Stimulated activated CD4-positive, alpha-beta T cell treated with anti-CD3 and anti-CD28 coated beads, Interleukin-12 subunit alpha, Interleukin-12 subunit beta, amount 100 ng/mL, for 4 hours (primary cell): Measurements from ENCODE around the gene GNB1L.

Experiments
- DNase-seq: peaks from one replicate; pipeline ENCODE4 v3.0.0-alpha.2; 2020

The GNB1L gene

DNA sequence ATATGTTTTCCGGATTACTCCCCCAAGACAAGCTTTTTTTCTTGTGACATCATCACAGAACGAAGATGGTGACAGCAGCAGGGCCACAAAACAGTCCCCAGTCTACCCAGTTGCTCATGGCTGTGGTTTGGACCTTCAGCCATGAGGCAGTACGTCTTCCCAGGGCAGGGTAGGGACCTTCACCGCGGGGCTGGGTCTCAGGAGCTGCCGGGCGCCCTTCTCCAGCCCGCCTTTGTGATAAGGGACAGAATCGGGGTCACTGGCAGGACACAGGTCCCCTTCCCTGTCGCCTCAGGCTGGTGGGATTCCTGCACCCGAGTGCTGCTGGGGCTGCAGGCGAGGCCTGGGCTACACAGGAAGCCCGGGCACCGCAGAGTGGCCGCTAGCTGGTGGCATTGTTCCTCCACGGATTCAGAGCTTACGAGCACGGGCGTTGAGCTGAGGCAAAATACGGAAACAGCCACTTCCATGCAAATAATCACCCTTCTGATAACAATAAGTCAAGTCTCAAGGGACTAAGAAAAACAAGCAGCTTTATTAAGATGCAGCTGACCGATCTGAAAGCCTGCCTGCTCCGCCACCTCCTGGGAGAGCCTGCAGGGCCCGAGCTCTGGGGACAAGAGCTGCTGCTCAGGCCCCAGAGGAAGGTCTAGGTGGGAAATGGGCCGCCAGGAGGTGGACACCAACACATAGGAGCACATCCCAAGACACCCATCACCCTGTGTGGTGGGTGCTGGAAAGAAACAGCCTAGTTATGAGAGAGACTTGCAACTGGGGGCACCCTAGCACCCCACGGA lies 81.8 kb downstream of the GNB1L start:
- no peak for DNase-seq

DNA sequence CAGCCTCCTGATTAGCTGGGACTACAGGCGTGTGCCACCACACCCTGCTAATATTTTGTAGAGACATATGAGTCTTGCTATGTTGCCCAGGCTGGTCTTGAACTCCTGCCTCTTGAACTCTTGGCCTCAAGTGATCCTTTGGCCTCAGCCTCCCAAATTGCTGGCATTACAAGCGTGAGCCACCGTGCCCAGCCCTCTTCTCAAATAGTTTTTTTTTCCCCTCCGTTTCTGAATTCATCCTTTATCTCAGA lies 82.3 kb downstream of the GNB1L start:
- DNase-seq, result no peak

DNA sequence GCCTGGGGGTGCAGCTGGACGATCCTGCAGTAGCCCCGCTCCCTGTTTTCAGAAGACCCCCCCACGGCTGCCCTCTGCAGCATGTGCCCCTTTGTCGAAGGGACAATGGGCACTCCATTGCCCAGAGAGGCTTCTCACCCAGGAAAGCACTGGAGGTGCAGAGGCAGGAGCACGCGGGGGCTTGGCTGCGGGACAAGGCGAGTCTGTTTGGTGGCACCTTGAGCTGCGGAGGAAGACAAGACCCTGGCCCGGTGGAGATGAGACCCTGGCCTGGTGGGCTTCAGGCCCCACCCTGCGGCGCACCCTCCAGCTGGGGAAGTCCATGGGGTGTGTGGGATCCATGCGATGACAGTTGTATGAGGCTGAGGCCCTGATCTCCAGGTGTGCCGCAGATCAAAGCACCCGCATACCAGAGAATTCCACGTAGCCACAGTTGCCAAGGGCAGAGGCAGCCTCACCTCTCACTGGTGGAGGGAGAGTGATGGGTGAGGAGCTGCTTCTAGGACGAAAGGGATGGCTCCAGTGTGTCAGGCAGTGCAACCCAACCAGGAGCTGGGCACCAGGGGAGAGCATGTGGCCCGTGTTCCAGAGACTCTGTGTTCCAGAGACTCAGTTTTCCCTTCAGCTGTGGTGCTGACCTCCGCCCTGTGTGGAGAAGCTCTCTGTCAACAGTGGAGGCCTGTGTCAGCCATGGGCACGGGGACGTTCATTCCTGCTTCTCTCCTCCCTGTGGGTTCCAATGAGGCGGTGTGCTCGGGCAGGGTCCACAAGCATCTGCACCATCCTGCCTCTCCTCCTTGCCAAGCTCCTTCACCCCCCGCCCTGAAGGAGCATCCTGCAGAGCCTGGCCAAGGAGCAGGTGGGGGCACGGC lies 84.1 kb downstream of the GNB1L start:
- no peak for DNase-seq

DNA sequence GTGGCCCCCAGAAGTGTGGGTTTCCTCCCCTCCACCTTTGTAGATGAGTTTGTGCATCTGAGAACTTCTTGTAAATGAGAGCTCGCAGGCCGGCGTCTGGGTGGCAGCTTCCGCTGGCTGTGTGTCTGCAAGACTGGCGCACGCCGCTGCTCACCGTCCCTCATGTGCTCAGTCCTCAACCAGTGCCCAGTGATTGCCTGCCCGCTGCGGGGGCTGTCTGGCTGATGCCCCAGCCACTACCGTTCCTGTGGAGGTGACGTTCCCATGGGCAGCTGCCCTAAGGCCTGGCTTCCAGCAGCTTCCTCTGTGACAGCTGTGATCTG lies 85.3 kb downstream of the GNB1L start:
- DNase-seq, result no peak

GRCh38 chr22:19767427-19768341 lies 87.0 kb downstream of the GNB1L start:
- no peak for DNase-seq

GRCh38 chr22:19766511-19767426 lies 87.9 kb downstream of the GNB1L start:
- DNase-seq, result peak; percentile 47

- no peak for DNase-seq
These were observed 88.5 kb downstream of the GNB1L start for GRCh38 chr22:19766240-19766510.

GRCh38 chr22:19765477-19766239 lies 89.0 kb downstream of the GNB1L start:
- peak; percentile 27 for DNase-seq

DNA sequence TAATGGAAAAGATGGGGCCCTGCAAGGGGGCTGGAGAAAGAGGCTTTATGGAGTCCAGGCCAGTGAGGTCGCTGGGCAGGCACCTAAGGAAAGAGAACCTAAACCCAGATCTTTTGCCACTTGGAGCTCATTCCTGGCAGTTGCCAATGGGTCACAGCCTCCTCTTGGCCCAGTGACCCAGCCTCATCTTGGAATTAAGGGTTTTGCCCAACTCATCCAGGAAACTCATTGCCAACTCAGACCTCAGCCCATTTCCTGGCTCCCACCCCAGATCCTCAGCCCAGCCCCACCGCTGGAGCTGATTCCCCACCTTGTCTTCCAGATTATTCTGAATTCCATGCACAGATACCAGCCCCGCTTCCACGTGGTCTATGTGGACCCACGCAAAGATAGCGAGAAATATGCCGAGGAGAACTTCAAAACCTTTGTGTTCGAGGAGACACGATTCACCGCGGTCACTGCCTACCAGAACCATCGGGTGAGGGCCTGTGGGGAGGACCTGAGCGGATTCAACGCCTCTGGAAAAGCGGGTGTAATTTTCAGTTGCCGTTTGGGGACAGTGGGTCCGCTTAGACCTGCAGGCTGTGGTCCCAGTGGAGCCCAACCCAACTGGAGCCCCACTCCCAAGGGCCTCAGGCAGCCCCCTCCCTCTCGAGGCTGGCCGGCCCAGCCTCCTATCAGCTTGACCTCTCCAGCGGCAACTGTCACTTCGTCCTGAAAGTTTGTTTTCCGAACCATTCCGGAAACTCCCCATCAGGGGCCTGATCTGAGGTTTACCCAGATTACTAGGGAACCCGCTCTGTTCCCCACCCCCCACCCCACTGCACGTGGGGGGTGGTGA lies 89.8 kb downstream of the GNB1L start:
- DNase-seq, result no peak

DNA sequence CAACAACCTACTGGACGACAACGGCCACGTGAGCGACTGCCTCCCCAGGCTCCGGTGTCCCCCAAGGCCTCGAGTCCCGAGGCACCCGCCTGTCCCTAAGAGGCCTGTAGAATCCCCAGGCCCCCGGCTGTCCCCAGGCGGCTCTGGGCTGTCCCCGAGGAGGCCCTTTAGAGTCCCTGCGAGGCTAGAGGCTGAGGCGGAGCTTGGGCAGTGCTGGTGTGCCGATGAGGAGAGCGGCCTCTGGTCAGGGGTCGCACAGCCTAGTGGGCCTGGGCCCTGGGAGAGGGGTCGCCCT lies 90.4 kb downstream of the GNB1L start:
- DNase-seq, result no peak

DNA sequence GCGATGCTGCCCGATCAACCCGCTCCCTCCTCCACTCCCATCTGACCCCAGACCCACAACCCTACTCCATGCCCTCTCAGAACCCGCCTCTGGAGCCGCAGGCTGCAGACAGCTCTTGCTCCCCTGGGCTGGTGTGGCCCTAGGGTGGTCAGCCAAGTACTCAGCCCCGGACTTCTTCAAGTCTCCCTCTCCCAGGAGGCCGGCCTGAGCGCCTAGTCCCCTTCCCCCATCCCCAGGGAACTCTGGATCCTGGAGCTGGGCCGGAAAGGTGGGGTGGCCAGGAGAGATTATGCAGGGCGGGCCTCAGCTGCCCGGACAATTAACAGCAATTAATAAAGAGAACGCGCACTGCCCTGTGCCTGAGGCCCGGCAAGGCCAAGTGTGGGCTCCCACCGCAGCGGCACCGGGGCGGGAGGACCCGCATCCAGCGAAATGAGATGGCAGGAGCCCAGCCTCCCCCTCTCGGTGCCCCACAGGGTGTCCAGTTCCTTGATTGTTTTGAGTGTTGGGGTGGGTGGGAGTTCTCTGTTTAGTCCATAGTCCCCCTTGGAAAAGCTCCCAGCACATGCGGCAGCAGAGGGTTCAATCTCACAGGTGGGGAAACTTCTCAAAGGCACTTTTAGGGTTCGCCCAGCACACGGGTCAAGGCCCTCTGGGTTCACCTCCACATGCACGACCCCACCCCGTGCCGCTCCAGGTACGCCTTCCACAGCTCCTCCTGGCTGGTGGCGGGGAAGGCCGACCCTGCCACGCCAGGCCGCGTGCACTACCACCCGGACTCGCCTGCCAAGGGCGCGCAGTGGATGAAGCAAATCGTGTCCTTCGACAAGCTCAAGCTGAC lies 91.0 kb downstream of the GNB1L start:
- DNase-seq, result no peak

GRCh38 chr22:19762568-19763457 lies 91.9 kb downstream of the GNB1L start:
- DNase-seq, result no peak

GRCh38 chr22:19761725-19762567 lies 92.7 kb downstream of the GNB1L start:
- no peak for DNase-seq

GRCh38 chr22:19760951-19761724 lies 93.5 kb downstream of the GNB1L start:
- DNase-seq, result no peak

GRCh38 chr22:19760058-19760950 lies 94.4 kb downstream of the GNB1L start, which contains the start of gene TBX1:
Gene TBX1 (plus strand): TSS chr22:19760778. CDS start chr22:19760844, 66 bp downstream.
- no peak for DNase-seq

DNA sequence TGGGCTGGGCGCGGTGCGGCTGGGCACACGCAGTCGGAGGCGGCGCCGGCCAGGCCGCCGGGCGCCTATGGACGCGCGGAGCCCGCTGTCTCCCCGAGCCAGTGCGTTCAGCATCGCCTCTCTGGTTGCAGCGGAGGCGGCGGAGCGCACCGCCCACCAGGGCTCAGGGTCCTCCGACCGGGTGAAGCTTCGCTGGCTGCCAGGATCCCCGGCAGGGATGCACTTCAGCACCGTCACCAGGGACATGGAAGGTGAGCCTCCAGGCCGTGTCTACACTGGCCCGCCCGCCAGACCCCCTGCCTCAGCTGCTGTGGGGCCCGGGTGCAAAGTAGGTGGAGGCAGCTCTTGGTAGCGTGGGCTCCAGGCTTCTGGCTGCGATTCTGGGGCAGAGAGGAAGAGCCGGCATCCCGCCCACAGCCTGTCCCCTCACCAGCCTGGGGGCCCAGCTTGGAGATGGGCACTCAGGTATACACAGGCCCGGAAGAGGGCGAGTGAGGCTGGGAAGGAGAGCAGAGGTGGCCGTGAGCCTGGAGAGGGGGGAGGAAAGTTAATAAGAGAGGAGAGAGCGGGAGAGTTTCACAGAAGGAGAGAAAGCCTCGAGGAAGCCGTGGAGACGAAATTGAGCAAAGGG lies 95.1 kb downstream of the GNB1L start:
- DNase-seq, result no peak
